NCI-H2196 (cell line): ENCODE data around the gene TNIK.

Experiments
- DNase-seq: peaks from one replicate; lab custom pipeline; 2025; ENCODE audit not compliant: unreplicated experiment; lab: John Stamatoyannopoulos, UW

The TNIK gene

GRCh38 chr3:171157286-171157685 is 302.9 kb downstream of the TNIK start:
- no peak for DNase-seq

- no peak for DNase-seq
Measured at GRCh38 chr3:171156401-171157010, 303.7 kb downstream of the TNIK start.

DNA sequence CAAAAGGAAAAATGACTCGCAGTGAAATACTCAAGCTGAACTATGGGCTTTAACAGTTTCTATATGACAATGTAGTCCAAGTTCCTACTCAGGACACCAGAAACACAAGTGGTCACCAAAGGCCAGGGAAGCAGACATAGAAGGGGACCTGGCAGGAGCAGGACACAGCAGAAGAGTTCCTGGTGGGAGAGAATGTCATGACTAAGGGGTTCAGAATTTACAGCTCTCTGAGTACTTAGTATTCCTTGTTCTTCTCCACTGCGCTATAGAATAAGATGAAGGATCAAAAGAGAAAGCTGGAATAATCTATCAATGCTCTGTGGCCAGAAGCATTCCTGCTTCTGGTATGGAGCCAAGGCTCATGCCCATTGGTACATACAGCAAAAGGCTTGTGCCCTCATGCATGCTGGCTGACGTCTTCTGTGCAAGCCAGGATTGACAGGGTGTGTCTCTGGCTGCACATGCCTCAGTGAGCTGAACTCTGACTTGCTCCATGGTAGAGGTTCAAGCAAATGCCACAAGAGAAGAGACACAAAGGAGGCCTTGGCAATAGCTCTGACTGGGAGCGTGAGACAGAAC is 305.0 kb downstream of the TNIK start:
- DNase-seq, result no peak

- DNase-seq, result no peak
Measured at GRCh38 chr3:171150945-171151344, 309.3 kb downstream of the TNIK start.

GRCh38 chr3:171149526-171150116 is 310.6 kb downstream of the TNIK start:
- DNase-seq, result no peak

- no peak for DNase-seq
Measured at GRCh38 chr3:171145798-171146197, 314.4 kb downstream of the TNIK start.

- peak; percentile 75 for DNase-seq
Measured at GRCh38 chr3:171142985-171143384, 317.2 kb downstream of the TNIK start.

GRCh38 chr3:171140246-171140645 is 320.0 kb downstream of the TNIK start:
- no peak for DNase-seq

DNA sequence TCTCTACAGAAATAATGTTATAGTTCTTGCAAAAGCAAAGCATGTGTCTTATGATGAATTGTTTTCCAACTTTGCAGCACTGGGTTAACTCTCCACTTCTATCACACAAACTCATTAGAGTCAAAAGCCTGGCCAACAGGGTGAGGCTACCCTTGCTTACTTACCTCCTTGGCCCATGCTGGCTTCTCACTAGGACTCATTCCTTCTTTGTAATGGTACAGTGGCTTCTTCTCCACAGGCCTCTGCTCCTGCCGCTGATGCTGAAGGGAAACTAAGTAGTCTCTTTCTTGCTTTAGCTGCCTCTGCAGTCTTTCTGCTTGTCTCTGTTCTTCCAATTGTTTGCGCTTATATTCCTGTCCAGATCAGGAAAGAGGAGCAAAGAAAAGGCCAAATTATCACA is 322.2 kb downstream of the TNIK start:
- DNase-seq, result no peak

- no peak for DNase-seq
Measured at GRCh38 chr3:171135549-171135948, 324.7 kb downstream of the TNIK start.

DNA sequence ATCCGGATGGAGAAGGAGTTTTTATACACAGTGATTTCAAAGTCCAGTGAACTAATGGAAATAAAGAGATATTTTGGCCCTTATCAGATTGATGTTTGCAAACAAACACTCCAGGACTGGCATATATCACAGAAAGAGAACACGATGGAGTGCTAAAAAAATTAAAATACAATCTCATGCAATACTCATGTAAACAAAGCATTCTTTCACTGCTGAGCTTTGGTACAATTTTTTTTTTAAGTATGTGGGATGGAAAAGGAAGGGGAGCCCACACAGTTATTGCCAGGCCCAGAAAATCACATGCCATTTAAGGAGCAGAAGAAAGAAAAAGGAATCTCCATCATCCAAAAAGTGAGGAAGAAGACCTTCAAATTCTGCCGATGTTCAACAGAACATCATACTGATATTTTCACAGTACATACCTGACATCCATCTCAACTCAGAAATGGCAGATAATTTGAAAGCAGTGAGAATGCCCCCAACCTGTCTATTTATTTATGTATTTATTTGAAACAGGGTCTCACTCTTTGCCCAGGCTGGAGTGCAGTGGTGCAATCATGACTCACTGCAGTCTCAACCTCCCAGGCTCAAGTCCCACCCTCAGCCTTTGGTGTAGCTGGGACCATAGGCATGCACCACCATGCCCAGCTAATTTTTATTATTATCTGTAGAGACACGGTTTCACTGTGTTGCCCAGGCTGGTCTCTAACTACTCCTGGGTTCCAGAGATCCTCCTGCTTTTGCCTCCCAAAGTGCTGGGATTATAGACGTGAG is 326.2 kb downstream of the TNIK start:
- DNase-seq, result no peak

DNA sequence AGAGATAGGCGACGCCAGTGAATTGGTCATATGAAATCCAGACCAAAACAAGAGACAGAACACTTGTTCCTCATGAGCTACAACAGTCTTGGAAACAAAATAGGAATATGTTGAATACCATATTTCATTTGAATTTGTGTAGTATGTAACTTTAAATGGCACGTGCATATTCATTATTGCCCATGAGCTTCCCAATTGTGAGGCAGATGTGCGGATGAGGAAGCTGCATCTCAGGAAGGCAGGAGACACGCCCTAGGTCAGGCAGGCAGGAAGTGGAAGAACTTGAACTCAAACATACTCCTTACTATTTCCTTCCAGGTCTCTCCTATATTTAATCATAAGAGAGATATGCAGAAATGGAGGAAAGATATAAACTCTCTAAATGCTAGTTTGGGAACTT is 326.9 kb downstream of the TNIK start:
- DNase-seq, result no peak

DNA sequence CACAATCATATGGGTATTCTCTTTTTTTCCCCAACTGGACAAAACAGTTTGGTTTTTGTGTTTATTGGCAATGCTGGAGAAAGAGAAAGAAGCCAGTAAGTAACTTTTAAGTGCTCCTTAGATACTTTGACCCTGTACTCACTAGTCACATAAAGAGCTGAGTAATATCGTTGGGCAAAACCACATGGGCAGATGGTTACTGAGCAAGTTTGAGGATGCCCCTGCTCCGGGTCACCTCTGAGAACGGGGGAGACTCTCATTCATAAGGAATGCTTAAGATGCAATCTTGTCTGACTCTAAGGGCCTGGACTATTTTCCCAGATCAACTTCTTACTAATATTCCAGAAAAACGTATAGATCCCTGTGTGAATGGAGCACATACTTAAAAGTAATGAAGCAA is 327.3 kb downstream of the TNIK start:
- DNase-seq, result no peak

GRCh38 chr3:171129827-171130226 is 330.4 kb downstream of the TNIK start:
- DNase-seq, result no peak

DNA sequence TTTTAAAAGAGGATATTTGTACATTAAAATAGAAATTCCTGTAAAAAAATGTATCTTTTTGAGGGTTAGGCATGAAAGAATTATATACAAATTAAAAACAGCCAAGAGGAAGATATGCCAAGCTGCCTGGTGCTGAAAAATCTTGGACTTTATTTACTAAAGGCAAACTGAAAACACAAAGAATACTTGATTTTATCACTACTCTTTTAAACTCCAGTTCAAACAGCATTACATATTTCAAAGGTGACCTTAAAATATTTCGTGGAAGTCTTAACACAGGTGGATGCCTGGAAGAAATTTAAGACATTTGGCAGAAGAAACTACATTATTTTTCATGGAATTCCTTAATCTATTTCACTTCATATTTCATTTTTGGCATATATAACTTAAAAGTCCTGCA is 332.6 kb downstream of the TNIK start:
- no peak for DNase-seq

DNA sequence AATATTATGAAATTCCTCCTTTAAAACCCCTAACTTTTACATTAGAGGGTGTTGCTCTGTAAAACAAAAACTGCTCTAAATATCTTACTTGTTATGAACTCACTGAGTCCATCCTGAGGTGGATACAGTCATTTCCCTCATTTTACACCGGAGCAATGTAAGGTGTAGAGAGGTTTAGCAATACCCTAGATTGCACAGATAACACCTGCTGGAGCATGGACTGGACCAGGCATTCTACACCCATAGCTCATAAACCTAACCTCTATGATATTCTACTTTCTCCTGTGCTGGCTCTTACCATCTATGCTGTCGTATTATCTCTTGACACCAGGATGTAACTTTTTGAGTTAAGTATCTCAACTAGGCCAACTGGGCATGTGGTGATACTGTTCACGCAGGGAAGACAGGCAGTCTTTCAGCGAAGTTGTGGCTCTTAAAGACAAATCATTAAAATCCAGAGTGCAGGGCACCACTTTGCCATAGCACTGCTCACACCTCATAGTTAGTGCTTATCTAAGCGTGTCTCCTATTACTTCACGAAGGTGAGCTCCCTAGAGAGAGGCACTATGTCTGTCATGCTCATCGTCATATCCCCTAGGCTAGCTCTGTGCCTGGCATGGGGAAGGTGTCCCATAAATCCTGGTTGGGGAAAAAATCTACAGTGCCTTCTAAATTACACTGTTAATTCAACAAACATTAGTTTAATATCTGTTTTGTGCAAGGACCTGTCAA is 333.6 kb downstream of the TNIK start:
- no peak for DNase-seq

GRCh38 chr3:171125010-171125409 is 335.2 kb downstream of the TNIK start:
- no peak for DNase-seq

GRCh38 chr3:171123915-171124314 is 336.3 kb downstream of the TNIK start:
- no peak for DNase-seq

GRCh38 chr3:171122861-171123260 is 337.3 kb downstream of the TNIK start:
- DNase-seq, result no peak

- DNase-seq, result no peak
Measured at GRCh38 chr3:171122240-171122639, 338.0 kb downstream of the TNIK start.

GRCh38 chr3:171121801-171122200 is 338.4 kb downstream of the TNIK start:
- no peak for DNase-seq
